Fibroblast of upper back skin (primary cell): ENCODE data around the gene ZNF620.
"Not testable (repeated sequence)": the region's sequence is repeated elsewhere in the genome, so short reads cannot be mapped to it uniquely, and the experiment has no call there.

Source experiments
- DNase-seq: peaks from one replicate; pipeline ENCODE4 v3.0.0-alpha.2; 2013

The ZNF620 gene

DNA sequence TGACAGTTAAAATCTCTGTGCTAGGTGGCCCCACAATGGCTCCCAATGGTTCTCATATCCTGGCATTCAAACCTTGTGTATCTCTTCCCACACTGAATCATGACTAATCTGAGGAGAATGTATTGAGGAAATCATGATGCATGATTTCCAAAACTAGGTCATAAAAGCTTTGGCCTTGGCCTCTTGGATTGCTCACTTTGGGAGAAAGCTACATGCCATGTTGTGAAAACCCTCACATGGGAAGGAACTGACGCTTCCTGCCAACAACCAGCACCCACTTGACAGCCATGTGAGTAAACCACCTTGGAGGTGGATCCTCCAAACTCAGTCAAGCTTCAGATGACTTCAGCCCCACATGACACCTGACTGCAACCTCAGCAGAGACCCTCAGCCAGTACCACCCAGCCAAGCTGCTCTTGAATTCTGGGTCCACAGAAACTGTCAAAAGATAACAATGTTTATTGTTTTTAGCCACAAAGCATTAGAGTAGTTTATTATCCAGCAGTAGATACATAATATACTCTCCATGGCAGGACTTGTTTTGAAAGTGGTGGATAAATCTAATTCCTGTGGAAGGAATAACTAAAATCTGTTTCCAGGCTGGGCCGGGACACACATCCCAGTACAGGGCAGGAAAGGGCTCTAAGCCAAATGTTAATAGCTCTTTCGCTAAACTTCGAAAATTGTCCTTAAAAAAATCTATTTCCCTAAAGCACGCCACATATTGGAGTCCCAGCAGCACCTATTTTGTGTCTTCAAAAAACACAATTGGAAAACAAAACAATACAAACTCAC is 1.0 kb upstream of the ZNF620 start:
- peak; percentile 92 for DNase-seq

- no peak for DNase-seq
Observed at GRCh38 chr3:40511031-40511718, 5.3 kb downstream of the ZNF620 start.

DNA sequence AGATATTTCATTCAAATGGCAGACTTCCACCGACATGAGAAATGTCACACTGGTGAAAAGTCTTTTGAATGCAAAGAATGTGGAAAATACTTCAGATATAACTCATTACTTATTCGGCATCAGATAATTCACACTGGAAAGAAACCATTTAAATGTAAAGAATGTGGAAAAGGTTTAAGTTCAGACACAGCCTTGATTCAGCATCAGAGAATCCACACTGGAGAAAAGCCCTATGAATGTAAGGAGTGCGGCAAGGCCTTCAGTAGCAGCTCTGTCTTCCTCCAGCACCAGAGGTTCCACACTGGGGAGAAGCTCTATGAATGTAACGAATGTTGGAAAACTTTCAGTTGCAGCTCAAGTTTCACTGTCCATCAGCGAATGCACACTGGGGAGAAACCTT is 10.4 kb downstream of the ZNF620 start:
- DNase-seq: peak; percentile 86

GRCh38 chr3:40518067-40518466 is 12.2 kb downstream of the ZNF620 start:
- no peak for DNase-seq

DNA sequence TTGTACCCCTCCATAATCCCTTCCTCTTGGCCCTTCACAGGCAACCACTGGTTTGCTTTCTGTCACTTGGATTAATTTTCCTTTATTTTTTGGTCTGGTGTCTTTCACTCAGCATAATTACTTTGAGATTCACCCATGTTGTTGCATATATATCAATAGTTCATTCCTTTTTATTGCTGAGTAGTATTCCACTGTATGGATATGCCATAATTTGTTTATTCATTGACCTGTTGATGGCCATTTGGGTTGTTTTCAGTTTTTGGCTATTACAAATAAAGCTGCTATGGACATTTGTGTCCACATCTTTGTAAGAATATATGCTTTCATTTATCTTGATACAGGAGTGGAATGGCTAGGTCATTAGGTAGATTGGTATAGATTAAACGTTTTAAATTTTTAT is 13.0 kb downstream of the ZNF620 start:
- DNase-seq: no peak

- no peak for DNase-seq
Observed at GRCh38 chr3:40521254-40521653, 15.4 kb downstream of the ZNF620 start.

DNA sequence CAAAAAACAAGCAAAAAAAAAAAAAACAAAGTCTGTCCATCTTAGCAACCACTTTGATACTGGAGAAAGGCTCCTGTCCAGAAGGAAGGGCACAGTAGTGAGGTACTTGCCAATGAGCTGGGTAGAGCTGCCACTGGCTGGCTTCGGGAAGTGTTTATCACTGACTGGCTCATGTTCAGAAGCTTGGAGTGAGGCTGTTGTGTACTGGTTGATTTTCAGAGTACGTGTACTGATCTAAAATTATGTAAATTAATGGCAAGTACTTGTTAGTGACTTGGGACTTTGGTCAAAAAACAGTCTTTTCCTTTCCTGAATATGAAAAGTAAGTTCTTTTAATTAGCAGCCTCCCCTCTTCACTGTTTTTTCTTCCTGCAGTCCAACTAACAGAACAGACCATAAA is 17.9 kb downstream of the ZNF620 start:
- DNase-seq: no peak

GRCh38 chr3:40524222-40524567 is 18.4 kb downstream of the ZNF620 start:
- no peak for DNase-seq

- DNase-seq: peak; percentile 82
Observed at GRCh38 chr3:40524568-40525285, 18.9 kb downstream of the ZNF620 start, which contains the start of gene ZNF621. TSS of gene ZNF621 (plus strand) at chr3:40524960. CDS start at chr3:40525841, 881 bp downstream.

DNA sequence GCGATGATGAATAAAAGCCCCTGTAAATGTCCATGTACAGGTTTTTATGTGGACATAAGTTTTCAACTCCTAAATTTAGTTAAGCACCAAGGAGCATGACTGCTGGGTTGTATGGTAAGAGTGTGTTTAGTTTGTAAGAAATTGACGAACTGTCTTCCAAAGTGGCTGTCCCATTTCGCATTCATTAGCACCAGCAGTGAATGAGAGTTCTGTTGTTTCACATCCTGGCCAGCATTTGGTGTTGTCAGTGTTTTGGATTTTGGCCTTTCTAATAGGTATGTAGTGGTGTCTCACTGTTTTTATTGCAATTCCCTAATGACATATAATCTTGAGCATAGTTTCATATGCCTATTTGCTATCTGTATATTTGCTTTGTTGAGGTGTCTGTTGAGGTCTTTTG is 22.6 kb downstream of the ZNF620 start:
- DNase-seq: no peak

GRCh38 chr3:40532252-40532651 is 26.4 kb downstream of the ZNF620 start:
- no peak for DNase-seq

DNA sequence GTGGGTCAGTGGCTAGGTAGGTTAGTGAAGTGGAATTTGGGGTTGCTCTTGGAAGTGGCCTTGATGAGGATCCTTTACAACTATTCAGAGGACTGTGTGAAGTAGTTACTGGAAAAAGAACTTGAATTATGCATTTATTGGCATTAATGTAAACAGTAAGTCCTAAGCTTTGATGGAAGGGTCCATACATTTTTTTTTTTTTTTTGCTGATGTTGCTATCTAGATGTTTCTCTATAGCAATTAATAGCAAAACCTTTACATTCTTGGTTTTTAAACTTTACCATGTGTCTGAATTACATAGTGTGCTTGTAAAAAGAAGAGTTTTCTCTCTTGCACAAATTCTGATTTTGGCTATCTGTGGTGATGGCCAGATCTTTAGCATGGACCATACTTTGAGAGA is 28.4 kb downstream of the ZNF620 start:
- DNase-seq: no peak

DNA sequence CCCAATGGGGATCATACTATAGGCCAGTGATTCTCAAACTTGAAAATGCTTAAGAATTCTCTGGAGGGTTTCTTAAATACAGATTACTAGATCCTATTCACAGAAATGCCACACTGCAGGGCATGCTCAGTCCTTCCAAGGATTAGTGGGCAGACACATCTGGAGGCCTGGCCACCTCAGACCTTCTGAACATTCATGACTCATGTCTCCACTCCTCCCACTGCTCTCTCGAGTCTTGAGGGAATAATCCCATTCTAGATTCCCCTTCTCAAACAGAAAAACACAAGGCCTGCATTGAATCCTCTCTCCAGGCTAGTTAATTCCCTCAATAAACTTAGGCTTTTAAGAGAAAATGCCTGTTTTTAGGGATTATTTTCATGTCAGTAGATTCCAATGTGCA is 41.0 kb downstream of the ZNF620 start:
- DNase-seq: peak; percentile 63

- peak; percentile 29 for DNase-seq
Observed at GRCh38 chr3:40550167-40550566, 44.3 kb downstream of the ZNF620 start.

GRCh38 chr3:40557575-40558161 is 51.8 kb downstream of the ZNF620 start:
- DNase-seq: no peak

- not testable (repeated sequence) for DNase-seq
Observed at GRCh38 chr3:40562482-40562881, 56.6 kb downstream of the ZNF620 start.

GRCh38 chr3:40565629-40566028 is 59.8 kb downstream of the ZNF620 start:
- DNase-seq: not testable (repeated sequence)

- DNase-seq: no peak
Observed at GRCh38 chr3:40566694-40567093, 60.9 kb downstream of the ZNF620 start.
